ENCODE measurements around the gene PSMD1. TPM values are rescaled to one million over a fixed set of nuclear protein-coding genes. Genes with fewer than 3 reads are reported as not detected.

The PSMD1 gene
- total and polyA plus RNA-seq, 12 donors: 38.9 to 226 (median 86.3) TPM

DNA sequence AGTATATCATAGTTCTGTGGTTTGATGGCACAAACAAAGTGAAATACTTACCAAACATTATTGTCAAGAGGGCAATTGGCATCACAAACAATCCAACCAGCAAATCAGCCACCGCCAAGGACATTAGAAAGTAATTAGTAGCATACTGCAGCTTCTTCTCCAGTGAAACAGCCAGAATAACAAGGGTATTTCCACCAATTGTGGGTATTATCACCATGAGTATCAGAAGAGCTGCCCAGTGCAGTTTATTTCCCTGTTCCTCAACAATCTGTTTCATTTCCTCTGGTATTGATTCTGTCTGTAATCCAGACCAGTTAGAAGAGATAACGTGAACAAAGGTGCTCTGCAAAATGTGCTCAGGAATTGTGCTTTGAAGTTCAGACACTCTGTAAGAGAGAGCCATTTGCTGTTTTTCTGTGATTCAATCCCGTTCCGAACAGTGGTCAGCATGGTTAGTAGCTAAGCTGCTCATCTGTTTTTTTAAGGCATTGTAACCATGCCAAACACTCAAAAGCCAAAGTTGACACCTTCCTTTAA, 66.8 kb downstream of the PSMD1 start:
- H3K27ac ChIP-seq: peak overlapping the region; percentile 22 to 87 (median 73)
- peaks cover 5 to 60% of the 10 kb centered on the region in 2 donors for H3K4me1 ChIP-seq (replicated peaks in 1 of 2)
- no peaks in the 10 kb centered on the region for H3K36me3 ChIP-seq (replicated peaks in 1 of 2)
- WGBS, 4 donors: 12 to 22% (median 21%) methylated on average over 4 of the region's 4 CpGs
- H3K9me3 ChIP-seq (replicated peaks in 1 of 3): no peaks in the 10 kb centered on the region
- intact Hi-C loops (cut with DNase I): no loop called here
- no peaks in the 10 kb centered on the region for H3K27me3 ChIP-seq
- peak overlapping the region in 2 of 4 donors; percentile 14 to 50 for H3K4me3 ChIP-seq
- TF ChIP-seq POLR2A (IDR thresholded peaks at IDR 0.05): peak in 1 of 2 donors; percentile 49
- TF ChIP-seq, protein P1, sequence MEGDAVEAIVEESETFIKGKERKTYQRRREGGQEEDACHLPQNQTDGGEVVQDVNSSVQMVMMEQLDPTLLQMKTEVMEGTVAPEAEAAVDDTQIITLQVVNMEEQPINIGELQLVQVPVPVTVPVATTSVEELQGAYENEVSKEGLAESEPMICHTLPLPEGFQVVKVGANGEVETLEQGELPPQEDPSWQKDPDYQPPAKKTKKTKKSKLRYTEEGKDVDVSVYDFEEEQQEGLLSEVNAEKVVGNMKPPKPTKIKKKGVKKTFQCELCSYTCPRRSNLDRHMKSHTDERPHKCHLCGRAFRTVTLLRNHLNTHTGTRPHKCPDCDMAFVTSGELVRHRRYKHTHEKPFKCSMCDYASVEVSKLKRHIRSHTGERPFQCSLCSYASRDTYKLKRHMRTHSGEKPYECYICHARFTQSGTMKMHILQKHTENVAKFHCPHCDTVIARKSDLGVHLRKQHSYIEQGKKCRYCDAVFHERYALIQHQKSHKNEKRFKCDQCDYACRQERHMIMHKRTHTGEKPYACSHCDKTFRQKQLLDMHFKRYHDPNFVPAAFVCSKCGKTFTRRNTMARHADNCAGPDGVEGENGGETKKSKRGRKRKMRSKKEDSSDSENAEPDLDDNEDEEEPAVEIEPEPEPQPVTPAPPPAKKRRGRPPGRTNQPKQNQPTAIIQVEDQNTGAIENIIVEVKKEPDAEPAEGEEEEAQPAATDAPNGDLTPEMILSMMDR (IDR thresholded peaks at IDR 0.05): no peak
- no peak for DNase-seq

DNA sequence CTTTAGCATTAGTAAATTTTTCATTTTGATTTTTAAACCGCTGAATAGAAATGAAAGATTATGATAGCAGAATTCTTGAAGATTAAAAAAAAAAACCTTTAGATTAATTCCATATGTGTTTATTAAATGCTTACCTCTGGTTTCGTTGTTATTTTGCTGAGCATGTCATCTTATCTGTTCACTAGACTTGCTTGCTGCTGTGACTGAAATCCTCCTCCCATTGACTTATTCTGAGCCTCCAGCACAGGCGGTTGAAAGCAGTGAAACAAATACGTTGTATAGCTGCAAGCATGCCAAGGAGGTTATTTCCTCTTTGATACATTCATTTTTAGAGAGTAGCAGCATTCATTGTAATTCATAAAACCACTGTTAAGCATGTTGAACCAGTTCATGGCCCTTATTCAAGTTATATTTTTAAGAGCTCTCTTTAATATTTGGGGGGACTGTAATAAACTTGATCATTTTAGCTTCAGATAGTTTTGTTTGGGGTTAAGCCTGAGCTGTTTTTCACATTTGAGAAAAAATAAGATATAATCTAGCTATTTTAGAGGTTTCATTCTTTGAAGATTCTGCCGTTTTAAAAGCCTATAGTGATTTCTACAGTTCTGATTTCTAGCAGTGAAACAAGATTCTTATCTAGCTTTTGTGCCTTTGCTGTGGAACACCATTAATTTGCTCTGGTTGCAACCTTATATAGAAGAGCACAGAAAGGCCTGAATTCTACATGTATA, 68.3 kb downstream of the PSMD1 start, which contains the start of gene HTR2B:
HTR2B (minus strand) TSS at position 205 of the 731 bp plus-strand sequence. CDS start 1,278 bp downstream, outside the sequence.
- intact Hi-C loops (cut with DNase I): no loop called here
- Histone ChIP-seq H3K4me3 (peak within 1 kb of the TSS in 2 of 4 donors; percentile 14 to 50), H3K36me3 (replicated peaks in 1 of 2) (no peaks in the 10 kb centered on the region), H3K27me3 (no peaks in the 10 kb centered on the region), H3K27ac (peak within 1 kb of the TSS; percentile 22 to 87 (median 73)), H3K4me1 (replicated peaks in 1 of 2) (peaks cover 0 to 55% of the 10 kb centered on the region in 2 donors), H3K9me3 (replicated peaks in 1 of 3) (no peaks in the 10 kb centered on the region)
- peak in 1 of 2 donors; percentile 78 for TF ChIP-seq POLR2A (IDR thresholded peaks at IDR 0.05)
- TF ChIP-seq, protein P1 (IDR thresholded peaks at IDR 0.05): no peak
- 14 to 19% (median 17%) methylated on average over 5 of the region's 5 CpGs for WGBS, 4 donors
- peak in 5 of 7 donors; percentile 43 to 68 (median 56) for DNase-seq

DNA sequence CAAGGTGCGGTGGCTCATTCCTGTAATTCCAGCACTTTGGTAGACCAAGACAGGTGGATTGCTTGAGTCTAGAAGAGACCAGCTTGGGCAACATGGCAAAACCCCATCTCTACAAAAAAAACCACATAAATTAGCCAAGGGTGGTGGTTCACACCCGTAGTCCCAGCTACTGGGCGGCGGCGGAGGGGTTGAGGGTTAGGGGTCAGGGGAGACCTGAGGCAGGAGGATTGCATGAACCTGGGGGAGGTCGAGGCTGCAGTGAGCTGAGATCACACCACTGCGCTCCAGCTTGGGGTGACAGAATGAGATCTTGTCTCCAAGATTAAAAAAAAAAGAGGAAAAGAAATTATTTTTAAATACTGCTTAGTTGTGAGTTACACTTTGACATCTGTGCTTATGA, 69.5 kb downstream of the PSMD1 start:
- DNase-seq: no peak
- no peak for TF ChIP-seq POLR2A (IDR thresholded peaks at IDR 0.05)
- TF ChIP-seq, protein P1 (IDR thresholded peaks at IDR 0.05): no peak
- intact Hi-C loops (cut with DNase I): no loop called here
- Histone ChIP-seq H3K36me3 (replicated peaks in 1 of 2) (no peaks in the 10 kb centered on the region), H3K27me3 (no peaks in the 10 kb centered on the region), H3K4me1 (replicated peaks in 1 of 2) (peaks cover 0 to 60% of the 10 kb centered on the region in 2 donors), H3K27ac (no peak overlapping the region), H3K4me3 (no peak overlapping the region), H3K9me3 (replicated peaks in 1 of 3) (no peaks in the 10 kb centered on the region)
- 93 to 96% (median 95%) methylated on average over 7 of the region's 7 CpGs for WGBS, 4 donors

DNA sequence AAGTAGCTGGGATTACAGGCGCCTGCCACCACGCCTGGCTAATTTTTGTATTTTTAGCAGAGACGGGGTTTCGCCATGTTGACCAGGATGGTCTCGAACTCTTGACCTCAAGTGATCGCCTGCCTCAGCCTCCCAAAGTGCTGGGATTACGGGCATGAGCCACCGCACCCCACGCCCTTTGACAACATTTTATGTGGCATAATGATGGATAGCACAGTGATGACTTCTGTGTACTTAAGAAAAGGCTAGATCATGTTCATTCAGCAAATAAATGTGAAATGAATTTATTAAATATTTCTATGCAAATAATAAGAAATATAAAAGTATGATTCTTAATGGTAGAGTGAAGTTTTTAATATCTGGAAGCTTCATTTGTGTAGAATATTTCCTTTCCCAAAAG, 70.8 kb downstream of the PSMD1 start:
- Histone ChIP-seq H3K36me3 (replicated peaks in 1 of 2) (no peaks in the 10 kb centered on the region), H3K4me3 (no peak overlapping the region), H3K9me3 (replicated peaks in 1 of 3) (no peaks in the 10 kb centered on the region), H3K27ac (peak overlapping the region in 1 of 5 donors; percentile 8), H3K4me1 (replicated peaks in 1 of 2) (peaks cover 0 to 62% of the 10 kb centered on the region in 2 donors), H3K27me3 (no peaks in the 10 kb centered on the region)
- intact Hi-C loops (cut with DNase I): no loop called here
- TF ChIP-seq, protein P1 (IDR thresholded peaks at IDR 0.05): no peak
- TF ChIP-seq POLR2A (IDR thresholded peaks at IDR 0.05): no peak
- DNase-seq: no peak
- 94 to 97% (median 97%) methylated on average over 9 of the region's 9 CpGs for WGBS, 4 donors

Measured in adrenal gland (tissue), 12 donors.